B cell (primary cell): ENCODE measurements around the gene KPNA6. TPM values are rescaled to one million over a fixed set of nuclear protein-coding genes. Genes with fewer than 3 reads are reported as not detected.
"Not testable (repeated sequence)": the region's sequence is repeated elsewhere in the genome, so short reads cannot be mapped to it uniquely, and the experiment has no call there.

ENCODE experiments used
- ATAC-seq: fragments of 200-7000 bp; cut with Tn5 transposase; one replicate; pipeline ENCODE4 v1.10.0; 2021; ENCODE audit warnings: low read depth, mild to moderate bottlenecking, moderate number of reproducible peaks, moderate library complexity
- CTCF ChIA-PET: fragments of 350-600 bp; sonication (Branson Sonifier 250); formaldehyde crosslinking; loops from one replicate; lab custom pipeline; 2021; ENCODE audit warnings: antibody characterized with exemption, inconsistent platforms; lab: Charles Lee
- POLR2A ChIA-PET: fragments of 350-600 bp; sonication (Branson Sonifier 250); formaldehyde crosslinking; loops from one replicate; lab custom pipeline; 2021; ENCODE audit warnings: antibody characterized with exemption; lab: Charles Lee
- DNase-seq: peaks from one replicate; pipeline ENCODE4 v3.0.0; 2013
- H2AFZ ChIP-seq: 2 replicates; pipeline ENCODE4 v1.6.1; 2012; ENCODE audit warnings: mild to moderate bottlenecking, low read depth, low read length; ENCODE audit not compliant: insufficient read depth, poor library complexity, severe bottlenecking
- H3K27ac ChIP-seq, 2 donors: 1 replicate in 1 of 2; 2 replicates in 1 of 2; pipeline ENCODE4 v1.5.1; 2012 to 2013; ENCODE audit warnings: low read length in 2 of 2, mild to moderate bottlenecking in 2 of 2, moderate library complexity in 1 of 2
- H3K27me3 ChIP-seq, 4 experiments: fragments of 200-600 bp in 1 of 4; sonication (generic) in 1 of 4; replicated peaks in 1 of 4; 1 replicate in 2 of 4; 2 replicates in 2 of 4; pipeline versions ENCODE4 v1.6.1 to v1.7.0; 2013 to 2016; ENCODE audit warnings: low read length in 3 of 4, mild to moderate bottlenecking in 2 of 4, mixed read lengths in 1 of 4, moderate library complexity in 1 of 4; ENCODE audit not compliant: insufficient read depth in 4 of 4, control insufficient read depth in 3 of 4; ENCODE audit errors: control extremely low read depth in 1 of 4
- H3K36me3 ChIP-seq, 2 experiments: replicated peaks in 1 of 2; 1 replicate in 1 of 2; 2 replicates in 1 of 2; pipeline versions ENCODE4 v1.6.1 to v1.7.1; 2013; ENCODE audit warnings: low read length in 1 of 2; ENCODE audit not compliant: insufficient read depth in 2 of 2, control insufficient read depth in 1 of 2; ENCODE audit errors: control extremely low read depth in 1 of 2, extremely low read depth in 1 of 2
- H3K4me1 ChIP-seq, 2 donors: fragments of 200-600 bp in 1 of 2; sonication (generic) in 1 of 2; 1 replicate in 1 of 2; 2 replicates in 1 of 2; pipeline versions ENCODE4 v1.5.1 to v1.6.1; 2013 to 2017; ENCODE audit warnings: low read length in 2 of 2; ENCODE audit not compliant: control insufficient read depth in 2 of 2, insufficient read depth in 2 of 2
- H3K4me2 ChIP-seq: replicated peaks from 2 replicates; pipeline ENCODE3; 2012; ENCODE audit warnings: mild to moderate bottlenecking, low read depth, low read length; ENCODE audit not compliant: poor library complexity, severe bottlenecking
- H3K4me3 ChIP-seq, 5 experiments: fragments of 200-600 bp in 1 of 5; sonication (generic) in 1 of 5; 1 replicate in 3 of 5; 2 replicates in 2 of 5; pipeline versions ENCODE4 v1.5.1 to v1.7.0; 2011 to 2016; ENCODE audit warnings: low read length in 4 of 5, mild to moderate bottlenecking in 4 of 5, low read depth in 2 of 5, control low read depth in 1 of 5, moderate library complexity in 1 of 5; ENCODE audit not compliant: insufficient read depth in 1 of 5; ENCODE audit errors: control extremely low read depth in 1 of 5, extremely low read depth in 1 of 5
- H3K79me2 ChIP-seq: fragments of 200-600 bp; sonication (generic); one replicate; pipeline ENCODE4 v1.6.0; 2016; ENCODE audit warnings: low read length; ENCODE audit not compliant: control insufficient read depth, insufficient read depth
- H3K9ac ChIP-seq: fragments of 200-600 bp; sonication (generic); 2 replicates; pipeline ENCODE4 v1.6.1; 2017; ENCODE audit warnings: mild to moderate bottlenecking, low read length, moderate library complexity
- H3K9me3 ChIP-seq, 3 donors: one replicate each; pipeline versions ENCODE4 v1.6.1 to v1.7.1; 2013; ENCODE audit warnings: low read length in 2 of 3; ENCODE audit not compliant: control insufficient read depth in 2 of 3, insufficient read depth in 1 of 3; ENCODE audit errors: control extremely low read depth in 1 of 3
- H4K20me1 ChIP-seq: 2 replicates; pipeline ENCODE4 v1.6.0; 2012; ENCODE audit warnings: mild to moderate bottlenecking, low read length; ENCODE audit not compliant: insufficient read depth, control insufficient read depth, poor library complexity, severe bottlenecking
- H3K27ac Mint-ChIP-seq: one replicate; pipeline ENCODE4 v1.8.0; 2021; ENCODE audit warnings: mixed read lengths
- H3K27me3 Mint-ChIP-seq: one replicate; pipeline ENCODE4 v1.8.0; 2021; ENCODE audit warnings: mixed read lengths
- H3K4me1 Mint-ChIP-seq: one replicate; pipeline ENCODE4 v1.8.0; 2021; ENCODE audit warnings: mixed read lengths
- H3K4me3 Mint-ChIP-seq: one replicate; pipeline ENCODE4 v1.8.0; 2021; ENCODE audit warnings: mixed read lengths
- H3K9me3 Mint-ChIP-seq: one replicate; pipeline ENCODE4 v1.8.0; 2022; ENCODE audit warnings: mixed read lengths; ENCODE audit not compliant: insufficient read depth
- CTCF ChIP-seq: fragments of 200-600 bp; IDR thresholded peaks from one replicate; pipeline ENCODE4 v1.8.0; 2022; ENCODE audit warnings: antibody characterized with exemption, mild to moderate bottlenecking
- EZH2 ChIP-seq: IDR thresholded peaks from 2 replicates; pipeline ENCODE4 v1.6.1; 2012; ENCODE audit warnings: borderline replicate concordance, low read depth, mild to moderate bottlenecking, moderate library complexity, low read length; ENCODE audit not compliant: insufficient read depth, poor library complexity, severe bottlenecking
- WGBS: methylation state at CpG from one replicate; pipeline ENCODE4 v1.1.5; 2013; ENCODE audit warnings: missing lambda C conversion rate; ENCODE audit not compliant: insufficient coverage; 5-methylcytosine and 5-hydroxymethylcytosine counted together
- intact Hi-C: fragments of 100-400 bp; cut with micrococcal nuclease; formaldehyde crosslinking; loops from one replicate; pipeline ENCODE4 v1.10.0; 2022
- polyA plus RNA-seq: library from polyadenylated mRNA; depleted of rRNA; stranded (reverse); fragments of >200 nt; gene quantifications from 2 replicates; pipeline ENCODE4 v1.2.3, GENCODE V29; 2012
- total RNA-seq, 2 donors: library from RNA; stranded (reverse); fragments of 120-200 nt in 1 of 2; gene quantifications; 1 replicate in 1 of 2; 2 replicates in 1 of 2; pipeline versions ENCODE4 v1.2.3 to v1.2.4, GENCODE V29; 2013 to 2022

KPNA6 gene
- total and polyA plus RNA-seq, 2 donors (not counting 1 experiment from before 2014, with no cell fraction given), result 14.0 to 49.9 TPM

GRCh38 chr1:32159189-32159588 is 51.3 kb downstream of the KPNA6 start:
- no peaks in the 10 kb centered on the region for H3K4me1 ChIP-seq
- CTCF ChIA-PET, result no interaction called here
- TF ChIP-seq EZH2 (no peak), CTCF (no peak)
- ATAC-seq (no peak), DNase-seq (no peak)
- H3K36me3 ChIP-seq, result peaks cover 36 to 87% of the 10 kb centered on the region in 2 experiments
- peaks cover 21% of the 10 kb centered on the region for H4K20me1 ChIP-seq
- no peak overlapping the region for H3K4me3 Mint-ChIP-seq
- H3K27ac Mint-ChIP-seq, result peak overlapping the region; percentile 32
- intact Hi-C loops, result no loop called here
- POLR2A ChIA-PET, result interaction anchor here (0.6 kb wide), 1 partner anchor 177 kb away, joined by 3 read pairs; the partner anchor contains the start of gene MARCKSL1
- no peak overlapping the region for H3K4me2 ChIP-seq
- H3K27me3 Mint-ChIP-seq, result no peaks in the 10 kb centered on the region
- H3K4me1 Mint-ChIP-seq, result no peaks in the 10 kb centered on the region
- no peak overlapping the region for H3K27ac ChIP-seq
- 64% methylated on average over 1 of the region's 3 CpGs for WGBS
- no peaks in the 10 kb centered on the region for H3K9me3 Mint-ChIP-seq
- H3K9me3 ChIP-seq, result no peaks in the 10 kb centered on the region
- peaks cover 10% of the 10 kb centered on the region for H3K79me2 ChIP-seq
- no peak overlapping the region for H3K4me3 ChIP-seq
- H3K27me3 ChIP-seq, result no peaks in the 10 kb centered on the region
- no peak overlapping the region for H2AFZ ChIP-seq
- H3K9ac ChIP-seq, result no peak overlapping the region

- Histone ChIP-seq H2AFZ (no peak overlapping the region), H3K36me3 (peaks cover 31 to 85% of the 10 kb centered on the region in 2 experiments), H3K4me3 (no peak overlapping the region), H3K9ac (no peak overlapping the region), H3K27ac (no peak overlapping the region), H3K4me1 (no peaks in the 10 kb centered on the region), H3K79me2 (peaks cover 2% of the 10 kb centered on the region), H3K27me3 (no peaks in the 10 kb centered on the region), H3K9me3 (no peaks in the 10 kb centered on the region), H4K20me1 (no peaks in the 10 kb centered on the region), H3K4me2 (no peak overlapping the region)
- Mint-ChIP-seq H3K27me3 (no peaks in the 10 kb centered on the region), H3K4me3 (no peak overlapping the region), H3K9me3 (no peaks in the 10 kb centered on the region), H3K27ac (no peak overlapping the region), H3K4me1 (no peaks in the 10 kb centered on the region)
- CTCF ChIA-PET, result interaction anchor here (1.3 to 1.6 kb wide), 2 partner anchors 15 to 374 kb away, joined by 3 to 5 read pairs; no protein-coding TSS in a partner anchor
- POLR2A ChIA-PET, result interaction anchor here (0.7 kb wide), 1 partner anchor 8 kb away, joined by 6 read pairs; no protein-coding TSS in a partner anchor
- ATAC-seq (no peak), DNase-seq (no peak)
- no peak for TF ChIP-seq EZH2
- TF ChIP-seq CTCF, result no peak
- intact Hi-C loops, result no loop called here
- no CpG with 5 or more reads among the region's 2 CpGs for WGBS
These were observed 55.5 kb downstream of the KPNA6 start for GRCh38 chr1:32163405-32163804.

GRCh38 chr1:32165633-32166032 is 57.8 kb downstream of the KPNA6 start:
- H3K27me3 ChIP-seq, H3K9ac ChIP-seq, ATAC-seq, H3K27me3 Mint-ChIP-seq, H3K79me2 ChIP-seq, H3K4me1 Mint-ChIP-seq, H3K9me3 ChIP-seq, H3K4me3 Mint-ChIP-seq, H3K4me3 ChIP-seq, DNase-seq, H3K9me3 Mint-ChIP-seq, H4K20me1 ChIP-seq, H3K27ac Mint-ChIP-seq, H2AFZ ChIP-seq, intact Hi-C loops, CTCF ChIA-PET, POLR2A ChIA-PET, H3K4me1 ChIP-seq, H3K27ac ChIP-seq, H3K4me2 ChIP-seq: not testable (repeated sequence)
- peaks cover 21 to 82% of the 10 kb centered on the region in 2 experiments for H3K36me3 ChIP-seq
- WGBS, result 97% methylated on average over 8 of the region's 10 CpGs
